GM12892 (cell line): ENCODE data around the gene SLC38A3.

Experiments used
- POLR2A ChIP-seq: IDR thresholded peaks from 2 replicates; pipeline ENCODE4 v1.6.1; 2011; ENCODE audit warnings: low read depth, low read length, control low read depth
- POLR2AphosphoS5 ChIP-seq: IDR thresholded peaks from 2 replicates; pipeline ENCODE4 v1.6.1; 2011; ENCODE audit warnings: low read depth, low read length, control low read depth
- TAF1 ChIP-seq: IDR thresholded peaks from 2 replicates; pipeline ENCODE4 v1.6.1; 2011; ENCODE audit warnings: low read depth, mild to moderate bottlenecking, control low read depth, low read length, borderline replicate concordance

GRCh38 chr3:50232303-50232702, 27.2 kb downstream of the SLC38A3 start:
- no peak for TF ChIP-seq POLR2AphosphoS5
- TF ChIP-seq POLR2A = no peak
- no peak for TF ChIP-seq TAF1
